ENCODE results near the gene RBFOX2. TPM values are rescaled to one million over a fixed set of nuclear protein-coding genes. Genes with fewer than 3 reads are reported as not detected.
"Not testable (repeated sequence)": the region's sequence is repeated elsewhere in the genome, so short reads cannot be mapped to it uniquely, and the experiment has no call there.

The RBFOX2 gene
- total RNA-seq, 1 experiment from 2014 or later = 57.0 TPM

DNA sequence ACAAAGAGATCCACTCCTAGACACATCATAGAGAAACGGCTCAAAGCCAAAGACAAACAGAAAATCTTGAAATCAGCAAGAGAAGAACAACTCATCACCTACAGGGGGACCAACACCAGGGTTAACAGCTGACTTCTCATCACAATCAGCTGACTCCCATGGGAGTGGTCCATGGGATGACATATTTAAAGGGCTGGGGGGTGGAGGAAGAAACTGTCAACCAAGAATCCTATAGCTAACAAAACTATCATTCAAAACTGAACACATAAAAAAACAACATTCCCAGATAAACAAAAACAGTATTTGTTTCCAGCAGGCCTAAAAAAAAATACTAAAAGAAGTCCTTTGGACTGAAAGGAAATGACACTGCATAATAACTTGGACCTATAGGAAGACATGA lies 224.2 kb downstream of the RBFOX2 start:
- in situ Hi-C loops (cut with HindIII; ENCODE audit: low pct_unique_long_range_greater_than_20kb, low sequenced_read_pairs) = no loop called here

DNA sequence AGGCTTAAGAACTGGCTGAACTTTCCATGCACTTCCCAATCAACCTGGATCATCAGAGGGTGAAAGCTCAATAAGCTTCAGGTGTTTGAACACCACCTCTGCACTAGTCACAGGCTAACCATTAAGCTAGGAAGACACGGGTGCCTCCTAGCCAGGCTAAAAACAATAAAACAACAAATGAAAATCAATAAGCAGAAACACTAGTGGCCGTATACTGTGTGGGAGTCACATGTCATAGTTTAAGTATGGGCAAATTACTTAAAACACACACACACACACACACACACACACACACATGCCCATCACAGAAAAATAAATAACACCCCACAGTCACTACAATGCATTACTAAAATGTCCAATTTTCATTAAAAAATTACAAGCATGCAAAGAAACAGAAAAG lies 225.7 kb downstream of the RBFOX2 start:
- no peak for DNase-seq (ENCODE audit: low read depth, low spot score)
- in situ Hi-C loops (cut with HindIII; ENCODE audit: low pct_unique_long_range_greater_than_20kb, low sequenced_read_pairs) = no loop called here

More for the DNA sequence above, 224.2 kb downstream of the RBFOX2 start:
- DNase-seq (ENCODE audit: low read depth, low spot score) = peak; percentile 92

DNA sequence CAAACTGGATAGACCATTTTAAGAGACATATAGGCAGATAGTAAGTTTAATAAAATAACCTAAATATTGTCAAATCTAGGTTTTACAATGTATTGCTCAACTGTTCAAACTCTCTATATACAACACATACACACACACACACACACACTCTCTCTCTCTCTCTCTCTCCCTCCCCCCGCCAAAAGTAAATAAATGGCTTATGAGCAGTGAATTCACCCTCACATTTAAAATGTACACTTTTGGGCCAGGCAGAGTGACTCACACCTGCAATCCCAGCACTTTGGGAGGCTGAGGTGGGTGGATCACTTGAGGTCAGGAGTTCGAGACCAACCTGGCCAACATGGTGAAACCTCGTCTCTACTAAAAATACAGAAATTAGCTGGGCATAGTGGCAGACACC lies 227.3 kb downstream of the RBFOX2 start:
- DNase-seq (ENCODE audit: low read depth, low spot score); in situ Hi-C loops (cut with HindIII; ENCODE audit: low pct_unique_long_range_greater_than_20kb, low sequenced_read_pairs): not testable (repeated sequence)

DNA sequence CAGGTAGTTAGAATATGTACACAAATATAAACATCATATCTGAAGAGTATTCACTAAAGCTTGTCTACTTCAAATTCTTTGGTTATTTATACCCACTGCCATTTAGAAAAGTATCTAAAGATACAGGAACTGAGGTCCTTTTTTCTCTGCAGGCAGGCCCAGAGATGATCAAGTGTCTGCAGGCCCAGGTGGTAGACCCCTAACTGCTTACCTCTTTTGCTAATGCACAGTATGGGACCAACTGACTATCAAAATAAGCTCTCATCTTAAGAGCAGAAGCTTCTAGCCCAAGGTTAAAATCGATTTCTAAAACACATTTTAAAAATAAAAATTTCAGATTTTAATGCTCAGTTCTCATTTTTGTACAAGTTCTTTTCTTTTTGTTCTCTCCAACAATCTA lies 229.5 kb downstream of the RBFOX2 start:
- in situ Hi-C loops (cut with HindIII; ENCODE audit: low pct_unique_long_range_greater_than_20kb, low sequenced_read_pairs) = no loop called here
- no peak for DNase-seq (ENCODE audit: low read depth, low spot score)

DNA sequence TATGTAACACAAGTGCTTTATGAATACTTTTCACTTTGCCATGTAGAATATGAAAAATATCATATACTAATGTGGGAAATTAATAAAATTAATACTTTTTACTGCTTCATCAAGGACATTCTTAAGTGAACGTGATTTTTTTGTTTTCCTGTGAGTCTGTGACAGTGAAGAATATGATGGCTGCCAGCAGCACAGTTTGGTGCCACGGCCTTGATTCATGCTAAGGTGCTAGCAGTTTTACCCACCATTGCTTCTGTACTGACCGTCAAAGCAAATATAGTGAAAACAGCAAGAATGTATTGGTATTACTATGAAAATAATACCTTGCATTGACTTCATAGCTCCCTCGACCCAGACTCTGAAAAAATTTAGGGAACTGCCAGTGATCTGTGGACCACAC lies 231.2 kb downstream of the RBFOX2 start:
- DNase-seq (ENCODE audit: low read depth, low spot score) = no peak
- in situ Hi-C loops (cut with HindIII; ENCODE audit: low pct_unique_long_range_greater_than_20kb, low sequenced_read_pairs) = no loop called here

DNA sequence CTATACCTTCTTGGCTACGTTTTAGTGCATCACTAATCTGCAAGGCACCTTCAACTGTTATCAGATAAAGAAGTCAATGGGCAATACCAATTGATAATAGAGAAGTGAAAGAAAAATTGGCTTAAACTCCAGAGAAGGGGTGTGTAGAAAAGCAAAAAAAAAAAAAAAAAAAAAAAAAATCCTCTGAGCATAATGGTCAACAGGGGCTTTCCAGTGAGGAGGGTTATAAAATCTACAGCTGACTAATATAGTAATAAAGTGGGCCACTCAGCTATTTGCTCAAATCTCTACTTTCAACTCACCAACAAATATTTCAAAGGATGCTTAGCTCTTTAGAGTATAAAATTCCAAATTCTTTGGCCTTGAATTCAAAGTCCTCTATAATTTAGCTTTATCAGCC lies 233.1 kb downstream of the RBFOX2 start:
- in situ Hi-C loops (cut with HindIII; ENCODE audit: low pct_unique_long_range_greater_than_20kb, low sequenced_read_pairs) = no loop called here
- DNase-seq (ENCODE audit: low read depth, low spot score) = no peak

DNA sequence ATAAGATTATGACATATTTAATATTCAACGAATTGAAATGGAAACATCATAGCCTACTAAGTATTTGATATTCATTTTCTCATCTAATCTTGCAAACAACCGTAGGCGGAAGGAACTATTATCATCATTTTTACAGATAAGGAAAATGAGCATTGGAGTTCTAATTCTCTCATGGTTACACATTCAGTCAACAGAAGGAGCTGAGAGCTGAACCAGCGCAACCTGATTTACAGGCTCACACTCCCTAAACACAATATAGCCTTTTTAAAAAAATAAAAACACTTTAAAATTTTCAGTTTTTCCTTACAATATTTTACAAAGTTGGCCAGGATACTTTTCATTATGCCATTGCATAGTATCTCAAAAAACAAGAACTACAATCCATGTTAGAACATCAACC lies 236.1 kb downstream of the RBFOX2 start:
- in situ Hi-C loops (cut with HindIII; ENCODE audit: low pct_unique_long_range_greater_than_20kb, low sequenced_read_pairs) = no loop called here

DNA sequence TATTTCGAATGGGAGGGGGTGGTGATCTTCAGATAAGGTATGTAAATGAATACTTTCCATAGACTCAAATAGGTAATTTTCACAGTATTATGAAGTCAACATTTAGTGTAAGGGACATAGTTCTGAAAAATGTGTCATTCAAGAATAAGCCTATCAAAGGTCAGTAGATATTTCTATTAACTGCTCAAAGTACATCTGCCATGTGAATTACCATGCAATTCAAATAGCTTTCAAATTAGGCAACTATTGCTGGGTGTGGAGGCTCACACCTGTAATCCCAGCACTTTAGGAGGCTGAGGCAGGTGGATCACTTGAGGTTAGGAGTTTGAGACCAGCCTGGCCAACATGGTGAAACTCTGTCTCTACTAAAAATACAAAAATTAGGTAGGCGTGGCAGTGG lies 236.8 kb downstream of the RBFOX2 start:
- DNase-seq (ENCODE audit: low read depth, low spot score); in situ Hi-C loops (cut with HindIII; ENCODE audit: low pct_unique_long_range_greater_than_20kb, low sequenced_read_pairs): not testable (repeated sequence)

More for the DNA sequence above, 236.1 kb downstream of the RBFOX2 start:
- no peak for DNase-seq (ENCODE audit: low read depth, low spot score)

DNA sequence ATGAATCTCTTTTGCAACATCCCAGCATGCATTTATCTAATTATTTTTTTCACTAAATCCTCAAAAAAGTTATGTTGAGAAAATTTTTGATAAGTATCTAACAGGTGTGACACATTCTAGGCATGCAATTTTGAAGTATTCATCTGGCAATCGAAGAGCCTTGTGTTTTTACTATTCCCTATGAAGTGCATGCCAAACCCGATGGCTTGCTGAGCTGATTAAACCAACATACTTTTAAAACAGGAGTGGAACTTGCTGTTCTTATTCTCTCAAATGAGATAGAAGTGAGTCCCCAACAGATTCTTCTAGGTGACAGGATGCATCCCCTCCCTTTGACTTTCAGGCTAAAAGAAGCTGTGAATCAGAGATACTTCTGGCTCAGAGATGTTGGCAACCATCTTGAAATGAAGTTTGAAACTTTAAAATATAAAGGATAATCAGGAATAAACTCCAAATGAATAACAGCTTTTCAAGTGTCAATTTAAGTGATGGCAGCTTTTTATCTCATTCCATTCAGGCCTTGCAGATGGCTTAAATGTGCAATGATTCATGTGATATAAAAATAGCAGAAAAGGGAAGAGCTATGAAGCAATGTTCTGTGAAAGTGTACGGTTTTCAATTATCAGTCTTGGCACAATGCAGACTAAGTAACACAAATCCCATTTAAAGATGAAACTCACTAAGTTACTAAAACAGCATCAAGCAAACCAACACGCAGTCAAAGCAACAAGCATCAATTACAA lies 243.3 kb downstream of the RBFOX2 start:
- in situ Hi-C loops (cut with HindIII; ENCODE audit: low pct_unique_long_range_greater_than_20kb, low sequenced_read_pairs) = no loop called here
- DNase-seq (ENCODE audit: low read depth, low spot score) = no peak

DNA sequence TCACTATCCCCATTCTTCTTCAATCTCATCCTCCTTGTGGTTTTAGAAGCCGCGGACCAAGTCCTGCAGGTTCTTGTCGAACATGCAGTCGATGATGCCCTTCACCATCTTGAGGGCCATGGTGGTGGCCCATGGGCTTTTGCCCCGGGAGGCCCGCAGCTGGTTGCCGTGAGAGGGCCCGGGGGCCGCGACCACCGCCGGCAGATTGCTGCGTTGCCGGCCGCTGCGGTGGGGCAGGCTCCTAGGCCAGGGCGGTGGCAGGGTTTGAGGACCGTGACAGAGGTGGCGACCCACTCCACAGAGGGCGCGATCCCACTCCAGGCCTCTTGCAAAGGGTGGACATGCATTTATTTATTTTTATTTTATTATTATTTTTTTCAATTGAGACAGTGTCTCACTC lies 244.0 kb downstream of the RBFOX2 start:
- in situ Hi-C loops (cut with HindIII; ENCODE audit: low pct_unique_long_range_greater_than_20kb, low sequenced_read_pairs) = no loop called here

DNA sequence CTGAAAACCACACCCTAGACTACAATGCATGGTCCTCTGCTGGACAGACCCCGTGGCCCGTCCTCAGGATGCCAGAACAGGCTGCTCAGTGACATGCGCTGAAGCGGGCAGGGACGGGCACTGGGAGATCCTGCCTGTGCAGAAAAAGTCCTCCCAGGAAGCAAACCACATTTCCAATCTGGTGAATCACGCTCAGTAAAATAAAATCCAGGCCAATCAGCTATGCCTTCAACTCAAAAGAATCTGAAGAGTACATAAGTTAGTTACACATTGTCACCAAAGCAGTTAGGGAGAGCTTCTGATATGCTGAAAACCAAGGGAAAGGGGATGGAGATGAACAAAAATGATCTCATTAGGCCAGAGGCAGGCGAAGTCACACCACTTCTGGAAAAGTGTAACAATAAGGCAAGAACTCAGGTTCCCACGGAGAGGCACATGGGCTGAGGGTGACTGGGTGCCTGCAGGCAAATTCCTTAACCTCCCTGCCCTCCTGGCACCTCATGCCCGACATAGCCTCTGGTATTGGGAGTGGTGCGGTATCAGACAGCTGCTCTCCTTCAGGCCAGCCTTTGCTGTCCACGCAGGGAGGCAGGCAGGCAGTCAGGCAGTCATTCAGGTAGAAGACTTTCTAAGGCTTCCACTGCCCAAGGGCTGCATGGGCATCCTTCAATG lies 244.5 kb downstream of the RBFOX2 start:
- DNase-seq (ENCODE audit: low read depth, low spot score) = no peak
- in situ Hi-C loops (cut with HindIII; ENCODE audit: low pct_unique_long_range_greater_than_20kb, low sequenced_read_pairs) = no loop called here

More for the DNA sequence above, 244.0 kb downstream of the RBFOX2 start:
- no peak for DNase-seq (ENCODE audit: low read depth, low spot score)

DNA sequence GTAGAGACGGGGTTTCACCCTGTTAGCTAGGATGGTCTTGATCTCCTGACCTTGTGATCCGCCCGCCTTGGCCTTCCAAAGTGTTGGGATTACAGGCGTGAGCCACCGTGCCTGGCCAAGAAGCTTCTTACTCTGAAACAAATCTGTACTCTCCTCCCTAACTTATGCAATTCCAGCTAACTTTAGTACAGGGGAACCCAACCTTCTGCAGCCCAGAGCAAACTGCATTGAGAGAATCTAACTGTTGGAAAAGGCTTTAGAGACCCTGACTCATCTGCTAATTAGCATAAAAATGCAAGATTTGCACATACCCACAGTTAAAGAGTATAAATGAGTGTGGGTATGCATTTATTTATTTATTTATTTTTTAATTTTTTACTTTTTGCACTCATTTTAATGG lies 246.1 kb downstream of the RBFOX2 start:
- in situ Hi-C loops (cut with HindIII; ENCODE audit: low pct_unique_long_range_greater_than_20kb, low sequenced_read_pairs) = no loop called here

DNA sequence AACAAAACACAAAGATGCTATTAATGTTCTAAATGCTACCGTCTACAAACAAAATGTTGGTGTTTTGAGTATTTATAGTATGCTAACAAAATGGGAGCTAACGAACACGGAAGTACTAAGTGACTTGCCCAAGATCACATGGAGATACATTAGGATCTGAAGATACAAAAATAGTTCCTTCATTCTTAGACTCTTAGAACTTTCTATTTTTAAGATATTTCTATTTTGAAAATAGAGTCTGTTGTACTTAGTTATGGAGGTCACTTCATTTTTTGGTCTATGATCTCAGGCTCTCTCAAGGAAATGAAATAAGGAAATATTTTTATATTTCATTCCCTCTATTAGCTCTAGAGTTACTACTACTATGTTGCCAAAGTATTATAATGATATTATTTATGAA lies 246.7 kb downstream of the RBFOX2 start:
- no peak for DNase-seq (ENCODE audit: low read depth, low spot score)
- in situ Hi-C loops (cut with HindIII; ENCODE audit: low pct_unique_long_range_greater_than_20kb, low sequenced_read_pairs) = no loop called here

More for the DNA sequence above, 246.1 kb downstream of the RBFOX2 start:
- no peak for DNase-seq (ENCODE audit: low read depth, low spot score)

DNA sequence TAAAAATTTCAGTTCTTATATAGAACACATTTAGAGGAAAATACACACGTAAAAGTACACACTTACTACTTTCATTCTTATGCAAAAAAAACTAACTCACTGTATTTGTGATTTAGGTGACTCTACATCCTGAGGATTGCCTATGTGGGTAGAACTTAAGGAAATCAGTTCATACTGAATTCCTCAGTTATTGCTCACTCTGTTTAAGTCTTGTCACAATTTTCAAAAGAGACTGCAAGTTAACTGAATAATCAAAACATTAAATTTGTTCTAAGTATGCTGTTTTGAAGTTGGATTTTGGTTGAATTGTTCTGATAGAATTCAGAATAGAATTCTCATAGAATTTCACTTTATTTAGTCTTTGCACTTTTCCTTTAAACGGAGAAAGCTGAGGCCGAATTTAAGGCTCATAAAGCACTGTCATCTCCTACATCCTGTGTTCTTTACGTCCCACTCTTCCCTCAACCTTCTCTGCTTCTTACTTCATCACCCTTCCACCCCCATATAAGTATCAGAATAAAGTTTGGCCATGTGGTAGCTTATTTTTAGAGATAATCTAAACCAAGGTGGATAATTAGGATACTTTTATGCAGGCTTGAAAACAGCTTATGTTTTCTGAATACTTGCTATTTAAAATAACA lies 251.2 kb downstream of the RBFOX2 start:
- in situ Hi-C loops (cut with HindIII; ENCODE audit: low pct_unique_long_range_greater_than_20kb, low sequenced_read_pairs) = no loop called here
- DNase-seq (ENCODE audit: low read depth, low spot score) = no peak

DNA sequence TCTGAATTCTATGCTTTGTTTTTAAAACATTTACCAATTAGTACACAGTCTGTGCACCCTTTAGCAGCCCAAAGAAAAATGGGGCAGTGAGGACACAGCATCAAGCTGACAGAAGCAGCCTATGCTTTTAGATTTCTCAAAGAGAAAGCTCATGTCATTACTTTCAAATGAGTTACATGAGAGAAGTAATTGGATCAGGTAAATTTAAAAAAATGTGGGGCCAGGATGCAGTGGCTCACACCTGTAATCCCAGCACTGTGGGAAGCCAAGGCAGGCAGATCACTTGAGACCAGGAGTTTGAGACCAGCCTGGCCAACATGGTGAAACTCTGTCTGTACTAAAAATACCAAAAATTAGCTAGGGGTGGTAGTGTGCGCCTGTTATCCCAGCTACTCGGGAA lies 253.3 kb downstream of the RBFOX2 start:
- no peak for DNase-seq (ENCODE audit: low read depth, low spot score)

DNA sequence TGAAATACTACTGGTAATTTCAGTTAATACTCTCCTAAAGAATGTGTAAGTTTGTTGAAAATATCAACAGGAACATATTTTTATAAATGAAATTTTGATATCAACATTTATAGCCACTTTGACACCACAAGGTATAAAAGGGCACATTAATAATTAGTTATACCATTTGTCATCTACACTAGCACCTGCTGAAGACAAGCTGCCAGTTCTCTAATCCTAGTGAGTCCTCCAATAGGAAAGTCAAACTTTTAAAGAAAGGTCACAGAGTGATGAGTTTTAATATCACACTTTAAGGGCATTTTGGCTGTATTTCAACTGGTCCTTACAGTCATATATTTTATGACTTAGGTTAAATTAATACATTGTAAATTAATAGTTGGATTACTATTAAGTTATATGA lies 258.6 kb downstream of the RBFOX2 start:
- in situ Hi-C loops (cut with HindIII; ENCODE audit: low pct_unique_long_range_greater_than_20kb, low sequenced_read_pairs) = no loop called here
- no peak for DNase-seq (ENCODE audit: low read depth, low spot score)

More for the DNA sequence above, 253.3 kb downstream of the RBFOX2 start:
- in situ Hi-C loops (cut with HindIII; ENCODE audit: low pct_unique_long_range_greater_than_20kb, low sequenced_read_pairs) = no loop called here

DNA sequence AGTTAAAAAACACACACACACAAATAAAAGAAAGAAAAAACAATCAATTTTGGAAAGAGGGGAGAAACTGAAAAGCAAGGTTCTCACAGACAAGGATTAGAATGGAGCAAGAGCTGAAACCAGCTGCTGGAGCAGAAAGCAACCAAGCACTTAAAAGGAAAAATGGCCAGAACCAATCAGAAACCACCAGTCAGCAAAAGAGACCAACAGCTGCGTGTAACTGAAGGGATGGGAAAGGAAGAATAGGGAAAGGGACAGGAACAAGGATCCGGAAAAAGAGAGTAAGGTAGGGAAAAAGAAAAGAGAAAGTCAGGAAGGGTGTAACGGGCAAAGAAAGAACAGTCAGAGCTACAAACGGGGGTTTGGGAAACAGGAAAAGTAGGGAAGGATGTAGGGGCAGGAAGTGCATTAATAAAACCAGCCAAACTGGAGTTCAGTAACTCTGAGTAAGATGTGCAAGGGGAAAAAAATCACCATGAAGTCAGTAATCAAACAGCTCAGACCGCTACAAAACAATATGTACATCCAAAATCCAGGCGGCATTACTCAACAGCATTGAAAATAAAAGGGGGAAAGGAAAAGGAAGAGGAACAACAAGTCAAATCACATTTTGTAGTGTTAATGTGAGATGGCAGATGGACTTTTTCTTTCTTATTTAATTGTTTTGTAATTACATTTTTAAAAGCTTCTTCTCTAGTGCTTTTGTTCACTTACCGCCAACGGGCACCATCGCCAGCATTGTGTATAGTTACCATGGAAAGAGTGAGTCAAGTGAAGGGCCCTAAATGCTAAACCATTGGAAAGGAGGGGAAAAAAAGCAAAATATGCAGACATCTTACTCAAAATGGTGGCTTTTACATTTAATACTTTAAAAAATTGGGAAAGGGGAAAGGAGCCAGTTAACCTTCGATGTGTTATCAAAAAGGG lies 261.7 kb downstream of the RBFOX2 start:
- in situ Hi-C loops (cut with HindIII; ENCODE audit: low pct_unique_long_range_greater_than_20kb, low sequenced_read_pairs) = no loop called here
- no peak for DNase-seq (ENCODE audit: low read depth, low spot score)

DNA sequence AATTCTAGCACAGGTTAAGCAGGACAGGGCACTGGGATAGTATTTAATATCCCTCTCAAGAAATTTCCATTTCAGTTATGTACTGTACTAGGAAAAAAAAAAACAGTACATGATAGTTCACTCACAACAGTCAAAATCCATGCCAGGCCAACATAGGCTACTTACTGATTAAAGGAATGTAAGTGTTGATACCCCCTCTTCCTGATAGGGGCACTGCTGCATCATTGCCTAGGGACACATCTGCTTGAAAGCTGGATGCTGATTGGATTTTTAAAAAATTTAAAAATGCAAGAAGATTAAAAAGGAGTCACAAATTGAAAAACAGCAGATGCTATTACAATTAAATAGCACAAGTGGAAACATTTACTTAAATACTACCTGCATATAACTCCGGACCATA lies 267.6 kb downstream of the RBFOX2 start:
- peak; percentile 56 for DNase-seq (ENCODE audit: low read depth, low spot score)
- in situ Hi-C loops (cut with HindIII; ENCODE audit: low pct_unique_long_range_greater_than_20kb, low sequenced_read_pairs) = no loop called here

Data from SK-MEL-5 (cell line).